Measurements from ENCODE around the gene TMSB4X. TPM values are rescaled to one million over a fixed set of nuclear protein-coding genes. Genes with fewer than 3 reads are reported as not detected.
A peak's percentile ranks its signal among the peaks of the same experiment; 100 is the strongest.
"Not testable (repeated sequence)": the region's sequence is repeated elsewhere in the genome, so short reads cannot be mapped to it uniquely, and the experiment has no call there.

TMSB4X gene
- total RNA-seq (1,000 to 10,000 TPM; 2,762 to 3,390 TPM), polyA plus RNA-seq (over 10,000 TPM in 1 of 2 donors, 1,000 to 10,000 TPM in 1; 8,938 to 17,543 TPM)
- long read RNA-seq, donor 1, transcript TMSB4X-204 (3 exons, 628 nt): major isoform, 503 of 580 reads
- long read RNA-seq, donor 1, transcript TMSB4X-203 (2 exons, 1,702 nt): minor isoform, 51 of 580 reads
- long read RNA-seq, donor 1, partial matches to known transcripts: 0 of 580 reads
- long read RNA-seq, donor 1, other reads (novel, unspliced or antisense): 26 of 580 reads
- long read RNA-seq, donor 2, transcript TMSB4X-204 (3 exons, 628 nt): major isoform, 742 of 755 reads
- long read RNA-seq, donor 2, transcript TMSB4X-203 (2 exons, 1,702 nt): minor isoform, 10 of 755 reads
- long read RNA-seq, donor 2, partial matches to known transcripts: 3 of 755 reads
- long read RNA-seq, donor 2, other reads (novel, unspliced or antisense): 0 of 755 reads

DNA sequence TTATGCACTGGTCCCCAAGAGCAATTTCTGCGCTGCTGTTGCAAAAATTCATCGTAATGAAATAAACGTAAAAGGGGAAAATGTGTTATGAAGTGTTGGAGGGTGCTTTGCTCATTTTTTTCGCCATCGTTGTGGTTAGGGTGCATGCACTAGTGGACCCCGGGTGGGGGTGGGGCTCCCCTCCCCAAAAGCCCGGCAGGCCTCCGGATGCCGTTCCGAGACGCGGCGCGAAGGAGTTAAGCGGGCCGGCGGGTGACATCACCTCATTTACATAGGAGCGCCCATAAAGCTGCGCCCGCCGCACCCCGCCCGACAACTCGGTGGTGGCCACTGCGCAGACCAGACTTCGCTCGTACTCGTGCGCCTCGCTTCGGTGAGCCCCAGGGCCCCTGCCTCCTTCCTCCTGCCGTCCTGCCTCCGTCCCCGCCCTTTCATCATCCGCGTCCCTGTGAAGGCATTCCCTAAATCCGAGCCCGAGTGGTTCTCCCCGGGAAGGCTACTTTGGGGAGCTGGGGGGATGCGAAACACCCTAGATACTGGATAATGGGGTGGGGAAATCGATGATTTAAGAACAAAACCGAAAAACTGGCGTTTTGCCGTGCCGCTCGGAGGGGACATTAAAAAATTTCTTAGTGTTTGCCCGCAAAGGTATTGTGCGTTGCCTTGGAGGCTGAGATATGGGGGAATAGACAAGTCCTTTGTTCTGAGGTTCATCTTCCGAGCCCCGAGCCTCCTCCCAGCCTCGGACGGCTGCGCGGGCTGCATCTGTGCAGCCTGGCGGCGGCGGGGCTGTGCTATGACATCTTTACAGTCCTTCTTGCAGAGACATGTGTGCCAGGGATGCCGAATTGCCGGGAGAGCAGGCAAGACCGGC lies at the start of gene TMSB4X:
TMSB4X (plus strand) TSS at position 315 of the 874 bp plus-strand sequence.
- Histone ChIP-seq H3K4me3 (ENCODE audit: low read length in 2 of 2) (peak within 1 kb of the TSS; percentile 66 to 94), H3K9me3 (ENCODE audit: control insufficient read depth, low read length) (no peaks in the 10 kb centered on the region), H3K27me3 (ENCODE audit: control insufficient read depth in 1 of 2, insufficient read depth in 2 of 2, low read length in 1 of 2) (no peaks in the 10 kb centered on the region), H3K36me3 (ENCODE audit: control insufficient read depth in 1 of 2, insufficient read depth in 2 of 2, low read length in 1 of 2) (no peaks in the 10 kb centered on the region), H3K27ac (ENCODE audit: low read depth in 1 of 2, low read length in 2 of 2) (peak within 1 kb of the TSS; percentile 57 to 99), H3K4me1 (ENCODE audit: control insufficient read depth in 1 of 2, insufficient read depth in 2 of 2, low read length in 2 of 2) (peaks cover 0 to 2% of the 10 kb centered on the region in 2 donors)
- WGBS, 2 donors: 0 to 18% methylated on average over 55 to 60 of the region's 60 CpGs
- ATAC-seq (ENCODE audit: low FRiP score) (peak; percentile 91), DNase-seq (peak; percentile 91 to 95)
- intact Hi-C loops (cut with DNase I): loop anchor here (5.0 to 10.0 kb wide), 4 partner anchors 127 to 512 kb away; no protein-coding TSS in a partner anchor

DNA sequence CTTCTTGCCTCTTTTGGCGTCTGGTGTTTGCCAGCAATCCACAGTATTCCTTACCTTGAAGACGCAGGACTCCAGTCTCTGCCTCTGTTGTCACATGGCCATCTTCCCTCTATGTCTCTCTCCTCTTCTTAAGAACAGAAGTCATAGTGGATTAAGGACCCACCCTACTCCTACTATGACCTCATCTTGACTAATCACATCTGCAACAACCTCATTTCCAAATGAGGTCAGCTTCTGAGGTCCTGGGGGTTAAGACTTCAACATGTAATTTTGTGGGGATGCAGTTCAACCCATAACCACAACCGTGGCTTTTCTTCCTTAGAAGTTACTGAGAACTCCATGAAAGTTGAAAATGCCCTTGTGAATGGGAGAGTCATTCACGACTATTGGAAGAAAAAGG lies 45.2 kb upstream of the TMSB4X start:
- Histone ChIP-seq H3K9me3 (ENCODE audit: control insufficient read depth, low read length) (no peaks in the 10 kb centered on the region), H3K36me3 (ENCODE audit: control insufficient read depth in 1 of 2, insufficient read depth in 2 of 2, low read length in 1 of 2) (no peaks in the 10 kb centered on the region), H3K27ac (ENCODE audit: low read depth in 1 of 2, low read length in 2 of 2) (no peak overlapping the region), H3K4me1 (ENCODE audit: control insufficient read depth in 1 of 2, insufficient read depth in 2 of 2, low read length in 2 of 2) (no peaks in the 10 kb centered on the region), H3K4me3 (ENCODE audit: low read length in 2 of 2) (no peak overlapping the region), H3K27me3 (ENCODE audit: control insufficient read depth in 1 of 2, insufficient read depth in 2 of 2, low read length in 1 of 2) (no peaks in the 10 kb centered on the region)
- intact Hi-C loops (cut with DNase I): no loop called here
- 71 to 87% methylated on average over 4 of the region's 4 CpGs for whole genome bisulfite sequencing, 2 donors
- no peak for DNase-seq
- no peak for ATAC-seq (ENCODE audit: low FRiP score)

GRCh38 chrX:12930150-12930549 lies 44.8 kb upstream of the TMSB4X start:
- no peaks in the 10 kb centered on the region for H3K27me3 ChIP-seq (ENCODE audit: control insufficient read depth in 1 of 2, insufficient read depth in 2 of 2, low read length in 1 of 2)
- H3K4me1 ChIP-seq (ENCODE audit: control insufficient read depth in 1 of 2, insufficient read depth in 2 of 2, low read length in 2 of 2): no peaks in the 10 kb centered on the region
- H3K27ac ChIP-seq (ENCODE audit: low read depth in 1 of 2, low read length in 2 of 2): no peak overlapping the region
- no peaks in the 10 kb centered on the region for H3K36me3 ChIP-seq (ENCODE audit: control insufficient read depth in 1 of 2, insufficient read depth in 2 of 2, low read length in 1 of 2)
- ATAC-seq (ENCODE audit: low FRiP score) (no peak), DNase-seq (no peak)
- no peaks in the 10 kb centered on the region for H3K9me3 ChIP-seq (ENCODE audit: control insufficient read depth, low read length)
- intact Hi-C loops (cut with DNase I): no loop called here
- no peak overlapping the region for H3K4me3 ChIP-seq (ENCODE audit: low read length in 2 of 2)
- WGBS, 2 donors: 87 to 89% methylated on average over 2 of the region's 2 CpGs

- Histone ChIP-seq H3K4me1 (ENCODE audit: control insufficient read depth in 1 of 2, insufficient read depth in 2 of 2, low read length in 2 of 2) (no peaks in the 10 kb centered on the region), H3K27ac (ENCODE audit: low read depth in 1 of 2, low read length in 2 of 2) (no peak overlapping the region), H3K4me3 (ENCODE audit: low read length in 2 of 2) (no peak overlapping the region), H3K36me3 (ENCODE audit: control insufficient read depth in 1 of 2, insufficient read depth in 2 of 2, low read length in 1 of 2) (no peaks in the 10 kb centered on the region), H3K9me3 (ENCODE audit: control insufficient read depth, low read length) (no peaks in the 10 kb centered on the region), H3K27me3 (ENCODE audit: control insufficient read depth in 1 of 2, insufficient read depth in 2 of 2, low read length in 1 of 2) (no peaks in the 10 kb centered on the region)
- 87 to 98% methylated on average over 1 of the region's 1 CpG for WGBS, 2 donors
- ATAC-seq (ENCODE audit: low FRiP score) (no peak), DNase-seq (no peak)
- intact Hi-C loops (cut with DNase I): no loop called here
These were observed 42.7 kb upstream of the TMSB4X start for GRCh38 chrX:12932244-12932643.

- 87 to 94% methylated on average over 5 of the region's 5 CpGs for WGBS, 2 donors
- H3K27ac ChIP-seq (ENCODE audit: low read depth in 1 of 2, low read length in 2 of 2): no peak overlapping the region
- H3K27me3 ChIP-seq (ENCODE audit: control insufficient read depth in 1 of 2, insufficient read depth in 2 of 2, low read length in 1 of 2): no peaks in the 10 kb centered on the region
- intact Hi-C loops (cut with DNase I): no loop called here
- H3K36me3 ChIP-seq (ENCODE audit: control insufficient read depth in 1 of 2, insufficient read depth in 2 of 2, low read length in 1 of 2): no peaks in the 10 kb centered on the region
- H3K4me1 ChIP-seq (ENCODE audit: control insufficient read depth in 1 of 2, insufficient read depth in 2 of 2, low read length in 2 of 2): no peaks in the 10 kb centered on the region
- H3K4me3 ChIP-seq (ENCODE audit: low read length in 2 of 2): no peak overlapping the region
- DNase-seq (no peak), ATAC-seq (ENCODE audit: low FRiP score) (no peak)
- no peaks in the 10 kb centered on the region for H3K9me3 ChIP-seq (ENCODE audit: control insufficient read depth, low read length)
These were observed 40.1 kb upstream of the TMSB4X start for GRCh38 chrX:12934850-12935249.

- H3K4me1 ChIP-seq (ENCODE audit: control insufficient read depth in 1 of 2, insufficient read depth in 2 of 2, low read length in 2 of 2): no peaks in the 10 kb centered on the region
- ATAC-seq (ENCODE audit: low FRiP score) (no peak), DNase-seq (no peak)
- H3K27me3 ChIP-seq (ENCODE audit: control insufficient read depth in 1 of 2, insufficient read depth in 2 of 2, low read length in 1 of 2): no peaks in the 10 kb centered on the region
- H3K9me3 ChIP-seq (ENCODE audit: control insufficient read depth, low read length): no peaks in the 10 kb centered on the region
- intact Hi-C loops (cut with DNase I): no loop called here
- no peak overlapping the region for H3K4me3 ChIP-seq (ENCODE audit: low read length in 2 of 2)
- H3K36me3 ChIP-seq (ENCODE audit: control insufficient read depth in 1 of 2, insufficient read depth in 2 of 2, low read length in 1 of 2): no peaks in the 10 kb centered on the region
- H3K27ac ChIP-seq (ENCODE audit: low read depth in 1 of 2, low read length in 2 of 2): no peak overlapping the region
- WGBS, 2 donors: 36 to 78% methylated on average over 1 of the region's 1 CpG
These were observed 38.0 kb upstream of the TMSB4X start for GRCh38 chrX:12936947-12937346.

- H3K27me3 ChIP-seq (ENCODE audit: control insufficient read depth in 1 of 2, insufficient read depth in 2 of 2, low read length in 1 of 2); H3K27ac ChIP-seq (ENCODE audit: low read depth in 1 of 2, low read length in 2 of 2); intact Hi-C loops (cut with DNase I); H3K9me3 ChIP-seq (ENCODE audit: control insufficient read depth, low read length); ATAC-seq (ENCODE audit: low FRiP score); DNase-seq; H3K36me3 ChIP-seq (ENCODE audit: control insufficient read depth in 1 of 2, insufficient read depth in 2 of 2, low read length in 1 of 2); H3K4me3 ChIP-seq (ENCODE audit: low read length in 2 of 2); H3K4me1 ChIP-seq (ENCODE audit: control insufficient read depth in 1 of 2, insufficient read depth in 2 of 2, low read length in 2 of 2): not testable (repeated sequence)
- 85 to 93% methylated on average over 8 to 9 of the region's 9 CpGs for WGBS, 2 donors
These were observed 34.4 kb upstream of the TMSB4X start for GRCh38 chrX:12940471-12940870.

- intact Hi-C loops (cut with DNase I); H3K27me3 ChIP-seq (ENCODE audit: control insufficient read depth in 1 of 2, insufficient read depth in 2 of 2, low read length in 1 of 2); H3K27ac ChIP-seq (ENCODE audit: low read depth in 1 of 2, low read length in 2 of 2); H3K36me3 ChIP-seq (ENCODE audit: control insufficient read depth in 1 of 2, insufficient read depth in 2 of 2, low read length in 1 of 2); ATAC-seq (ENCODE audit: low FRiP score); H3K4me1 ChIP-seq (ENCODE audit: control insufficient read depth in 1 of 2, insufficient read depth in 2 of 2, low read length in 2 of 2); H3K4me3 ChIP-seq (ENCODE audit: low read length in 2 of 2); H3K9me3 ChIP-seq (ENCODE audit: control insufficient read depth, low read length); DNase-seq: not testable (repeated sequence)
- 82 to 94% methylated on average over 4 to 5 of the region's 6 CpGs for WGBS, 2 donors
These were observed 31.3 kb upstream of the TMSB4X start for GRCh38 chrX:12943592-12943991.
